Mammary epithelial cell (primary cell): ENCODE data around the gene PRR13.

ENCODE experiments used
- CTCF ChIP-seq, 2 donors: IDR thresholded peaks in 1 of 2; conservative IDR thresholded peaks in 1 of 2; 2 replicates each; pipeline ENCODE4 v1.5.1; 2011 to 2012; ENCODE audit warnings: inconsistent platforms in 2 of 2, low read length in 2 of 2, mild to moderate bottlenecking in 2 of 2, control low read depth in 1 of 2, low read depth in 1 of 2; ENCODE audit not compliant: insufficient read depth in 1 of 2; ENCODE audit errors: extremely low read depth in 1 of 2
- EZH2 ChIP-seq: IDR thresholded peaks from 2 replicates; pipeline ENCODE4 v1.6.1; 2012; ENCODE audit warnings: low read length, inconsistent platforms, borderline replicate concordance

GRCh38 chr12:53425515-53426150 is 15.9 kb upstream of the PRR13 start:
- no peak for TF ChIP-seq CTCF (conservative IDR thresholded peaks at IDR 0.05 in 1 of 2, IDR thresholded peaks at IDR 0.05 in 1 of 2; ENCODE audit: extremely low read depth in 1 of 2, insufficient read depth in 1 of 2, low read depth in 1 of 2, low read length in 2 of 2)
- no peak for TF ChIP-seq EZH2
